Lower lobe of right lung (tissue), 2 donors: ENCODE results near the gene AK4. TPM values are rescaled to one million over a fixed set of nuclear protein-coding genes. Genes with fewer than 3 reads are reported as not detected.

ENCODE experiments used
- ATAC-seq, 2 donors: fragments of 200-7000 bp; cut with Tn5 transposase; one replicate each; pipeline ENCODE4 v1.9.1; 2020 to 2022; ENCODE audit warnings: mild to moderate bottlenecking in 2 of 2, moderate library complexity in 2 of 2
- DNase-seq: peaks from one replicate; pipeline ENCODE4 v3.0.0-alpha.2; 2020
- H3K27ac ChIP-seq: fragments of 200-600 bp; one replicate; pipeline ENCODE4 v1.8.0; 2022
- H3K27me3 ChIP-seq: fragments of 200-600 bp; one replicate; pipeline ENCODE4 v1.8.0; 2022; ENCODE audit warnings: low read depth
- H3K36me3 ChIP-seq: fragments of 200-600 bp; one replicate; pipeline ENCODE4 v1.8.0; 2022; ENCODE audit warnings: mild to moderate bottlenecking
- H3K4me1 ChIP-seq: fragments of 200-600 bp; one replicate; pipeline ENCODE4 v1.8.0; 2022
- H3K4me3 ChIP-seq: fragments of 200-600 bp; one replicate; pipeline ENCODE4 v1.8.0; 2022; ENCODE audit warnings: mild to moderate bottlenecking
- H3K9me3 ChIP-seq: fragments of 200-600 bp; one replicate; pipeline ENCODE4 v1.8.0; 2022
- intact Hi-C: fragments of 100-400 bp; cut with DNase I; formaldehyde crosslinking; loops from one replicate; pipeline ENCODE4 v1.11.0; 2022
- total RNA-seq: library from RNA; stranded (reverse); fragmentation: NEBNext Ultra II Directional; extraction: Animal tissue kit (Norgen Biotek cat#: 25700); gene quantifications from one replicate; pipeline ENCODE4 v1.2.1, GENCODE V29; 2021
- TF ChIP-seq, protein P1 (sequence below): fragments of 200-600 bp; IDR thresholded peaks from one replicate; pipeline ENCODE4 v1.8.0; 2022; ENCODE audit warnings: antibody characterized with exemption, mild to moderate bottlenecking
- donor health status: DM: no; HTN: yes; CAD: no; lungs with severe emphysema.

The AK4 gene
- total RNA-seq, 1 donor from 2014 or later, result 7.0 TPM

DNA sequence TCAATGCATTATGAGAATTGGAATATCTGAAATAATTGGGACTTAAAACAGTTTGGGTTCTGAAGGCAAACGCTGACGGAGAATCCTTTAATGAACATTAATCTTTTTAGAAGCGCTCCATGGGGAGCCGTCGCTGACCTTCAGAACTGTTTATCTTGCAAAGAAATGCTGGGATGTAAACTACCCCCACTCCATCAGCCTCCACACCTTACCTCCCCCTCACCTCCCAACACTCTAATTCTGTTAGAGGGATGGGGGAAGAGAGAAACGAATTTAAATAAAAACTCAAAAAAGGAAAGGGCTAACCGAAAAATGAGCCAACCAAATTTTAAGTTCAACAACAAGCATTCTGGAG lies 117.3 kb downstream of the AK4 start:
- no peaks in the 10 kb centered on the region for H3K36me3 ChIP-seq
- TF ChIP-seq, protein P1, sequence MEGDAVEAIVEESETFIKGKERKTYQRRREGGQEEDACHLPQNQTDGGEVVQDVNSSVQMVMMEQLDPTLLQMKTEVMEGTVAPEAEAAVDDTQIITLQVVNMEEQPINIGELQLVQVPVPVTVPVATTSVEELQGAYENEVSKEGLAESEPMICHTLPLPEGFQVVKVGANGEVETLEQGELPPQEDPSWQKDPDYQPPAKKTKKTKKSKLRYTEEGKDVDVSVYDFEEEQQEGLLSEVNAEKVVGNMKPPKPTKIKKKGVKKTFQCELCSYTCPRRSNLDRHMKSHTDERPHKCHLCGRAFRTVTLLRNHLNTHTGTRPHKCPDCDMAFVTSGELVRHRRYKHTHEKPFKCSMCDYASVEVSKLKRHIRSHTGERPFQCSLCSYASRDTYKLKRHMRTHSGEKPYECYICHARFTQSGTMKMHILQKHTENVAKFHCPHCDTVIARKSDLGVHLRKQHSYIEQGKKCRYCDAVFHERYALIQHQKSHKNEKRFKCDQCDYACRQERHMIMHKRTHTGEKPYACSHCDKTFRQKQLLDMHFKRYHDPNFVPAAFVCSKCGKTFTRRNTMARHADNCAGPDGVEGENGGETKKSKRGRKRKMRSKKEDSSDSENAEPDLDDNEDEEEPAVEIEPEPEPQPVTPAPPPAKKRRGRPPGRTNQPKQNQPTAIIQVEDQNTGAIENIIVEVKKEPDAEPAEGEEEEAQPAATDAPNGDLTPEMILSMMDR, result no peak
- intact Hi-C loops, result no loop called here
- ATAC-seq, result no peak
- no peak for DNase-seq
- H3K9me3 ChIP-seq, result no peaks in the 10 kb centered on the region
- no peak overlapping the region for H3K27ac ChIP-seq
- peak overlapping the region; percentile 59 for H3K4me3 ChIP-seq
- peaks cover 7% of the 10 kb centered on the region for H3K27me3 ChIP-seq
- H3K4me1 ChIP-seq, result peaks cover 23% of the 10 kb centered on the region

DNA sequence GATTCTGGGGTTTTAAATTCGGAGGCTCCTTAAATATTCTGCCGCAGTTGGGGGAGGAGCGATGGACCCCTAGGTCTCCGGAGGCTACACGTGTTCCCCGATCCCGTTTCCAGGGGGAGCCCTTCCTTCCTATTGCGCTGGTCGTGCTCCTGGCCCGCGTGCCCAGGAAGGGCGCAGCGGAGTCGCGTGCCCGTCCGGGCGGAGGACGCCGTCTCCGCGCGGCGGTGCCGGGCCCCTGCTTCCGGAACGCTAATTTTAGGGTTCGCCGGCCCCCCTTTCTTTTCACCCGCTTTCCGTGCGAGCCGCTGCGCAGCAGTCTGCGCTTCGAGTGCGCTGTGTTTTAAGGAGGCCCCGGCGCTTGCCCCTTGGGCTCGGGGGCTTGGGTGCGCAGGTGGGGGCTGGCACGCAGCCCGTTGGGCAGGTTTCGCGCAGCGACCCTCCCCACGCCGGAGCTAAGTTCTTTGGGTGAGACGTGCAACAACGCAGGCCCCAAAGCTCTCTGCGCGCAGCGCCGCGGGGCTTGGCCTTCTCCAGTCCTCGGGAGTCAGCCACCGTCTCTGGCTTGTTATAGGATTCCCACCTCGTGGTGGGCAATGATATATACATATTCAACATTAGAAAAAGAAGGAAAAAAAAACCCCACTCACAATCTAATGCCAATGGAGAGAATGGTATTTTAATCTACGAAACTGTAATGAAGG lies 117.8 kb downstream of the AK4 start:
- TF ChIP-seq, protein P1, result peak; percentile 5
- ATAC-seq, result peak; percentile 81 to 82
- no peak for DNase-seq

DNA sequence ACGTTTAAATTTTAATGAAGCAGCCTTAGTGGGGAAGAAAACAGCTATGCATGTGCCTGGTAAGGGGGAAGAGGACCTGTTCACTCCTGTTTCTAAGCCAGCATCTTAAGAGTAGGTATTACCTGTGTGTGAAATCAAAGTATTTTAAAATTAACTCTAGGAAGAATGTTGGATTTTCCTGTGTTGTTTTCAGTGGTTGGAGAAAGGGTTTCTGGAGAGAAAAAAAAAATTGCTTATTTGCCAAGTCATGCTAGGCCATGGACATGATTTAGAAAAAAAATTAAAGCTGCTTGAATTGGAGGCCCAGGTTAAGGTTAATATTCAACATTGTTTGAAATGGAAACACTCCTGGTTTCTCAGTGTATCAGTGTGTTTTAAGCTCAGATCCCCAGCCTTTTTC lies 118.5 kb downstream of the AK4 start:
- TF ChIP-seq, protein P1, result no peak
- intact Hi-C loops, result no loop called here
- peaks cover 7% of the 10 kb centered on the region for H3K27me3 ChIP-seq
- H3K36me3 ChIP-seq, result no peaks in the 10 kb centered on the region
- no peak overlapping the region for H3K27ac ChIP-seq
- H3K9me3 ChIP-seq, result no peaks in the 10 kb centered on the region
- DNase-seq, result no peak
- peaks cover 23% of the 10 kb centered on the region for H3K4me1 ChIP-seq
- ATAC-seq, result no peak
- H3K4me3 ChIP-seq, result no peak overlapping the region

More for the DNA sequence above, 117.8 kb downstream of the AK4 start:
- intact Hi-C loops, result no loop called here
- Histone ChIP-seq H3K4me1 (peaks cover 23% of the 10 kb centered on the region), H3K9me3 (no peaks in the 10 kb centered on the region), H3K4me3 (peak overlapping the region; percentile 59), H3K36me3 (no peaks in the 10 kb centered on the region), H3K27ac (no peak overlapping the region), H3K27me3 (peaks cover 7% of the 10 kb centered on the region)

DNA sequence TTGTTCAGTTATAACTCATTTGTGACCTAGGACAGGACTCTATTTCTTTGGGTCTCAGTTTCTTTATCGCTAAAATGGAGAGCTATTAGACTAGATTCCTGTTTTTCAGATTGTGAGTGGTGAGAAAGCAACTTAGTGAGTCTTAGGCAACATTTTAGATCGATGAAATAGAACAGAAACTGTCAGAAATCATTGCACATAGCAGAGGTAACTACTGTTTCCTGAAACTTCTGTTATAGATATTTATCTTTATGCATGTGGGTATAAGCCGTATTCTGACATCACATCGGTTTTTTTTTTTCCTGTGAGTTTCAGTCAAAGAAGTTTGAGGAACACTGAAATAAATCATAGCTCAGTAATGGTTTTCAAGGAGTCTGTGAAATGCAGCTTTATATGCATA lies 119.3 kb downstream of the AK4 start:
- intact Hi-C loops, result no loop called here

DNA sequence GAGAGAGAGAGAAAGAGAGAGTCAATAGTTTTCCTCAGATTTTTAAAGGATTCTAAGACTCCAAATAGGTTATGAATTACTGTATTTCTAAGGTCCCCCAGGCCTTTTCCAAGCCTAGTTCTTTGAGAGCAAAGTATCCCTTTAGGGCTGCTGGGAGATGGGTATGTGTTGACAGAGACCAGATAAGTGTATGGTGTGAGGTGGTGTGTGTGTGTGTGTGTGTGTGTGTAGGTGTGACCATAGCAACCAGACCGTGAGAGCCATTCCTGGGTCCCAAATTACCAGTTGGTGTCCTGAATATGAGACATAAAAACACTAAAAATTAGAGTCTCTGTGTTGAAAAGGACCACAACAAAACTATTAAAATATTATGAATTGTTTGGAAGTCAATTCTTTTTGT lies 119.7 kb downstream of the AK4 start:
- Histone ChIP-seq H3K36me3 (no peaks in the 10 kb centered on the region), H3K27me3 (peaks cover 7% of the 10 kb centered on the region), H3K4me1 (peaks cover 23% of the 10 kb centered on the region), H3K27ac (no peak overlapping the region), H3K4me3 (no peak overlapping the region), H3K9me3 (no peaks in the 10 kb centered on the region)
- DNase-seq (no peak), ATAC-seq (no peak)
- intact Hi-C loops, result no loop called here
- TF ChIP-seq, protein P1, result no peak

More for the DNA sequence above, 119.3 kb downstream of the AK4 start:
- no peak overlapping the region for H3K4me3 ChIP-seq
- H3K27ac ChIP-seq, result no peak overlapping the region
- peaks cover 23% of the 10 kb centered on the region for H3K4me1 ChIP-seq
- TF ChIP-seq, protein P1, result no peak
- ATAC-seq (no peak), DNase-seq (no peak)
- H3K27me3 ChIP-seq, result peaks cover 7% of the 10 kb centered on the region
- H3K9me3 ChIP-seq, result no peaks in the 10 kb centered on the region
- no peaks in the 10 kb centered on the region for H3K36me3 ChIP-seq
